ENCODE data around the gene RNF144B.

The RNF144B gene

DNA sequence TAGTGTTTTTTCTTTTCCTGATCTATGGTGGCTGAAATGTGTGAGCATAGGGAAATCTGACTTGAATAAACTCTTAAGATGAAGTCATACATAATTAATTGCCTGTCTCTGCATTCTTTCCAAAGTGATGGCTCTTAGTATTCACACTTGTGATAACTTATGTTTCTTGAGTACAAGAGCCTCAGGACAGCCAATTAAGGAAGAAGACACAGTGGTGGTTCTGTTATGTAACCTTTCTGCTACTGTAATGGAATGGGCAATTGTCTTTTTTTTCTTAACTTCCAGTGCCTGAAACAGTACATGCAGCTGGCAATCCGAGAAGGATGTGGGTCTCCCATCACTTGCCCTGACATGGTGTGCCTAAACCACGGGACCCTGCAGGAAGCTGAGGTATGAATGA, 40.1 kb downstream of the RNF144B start:
- Histone ChIP-seq H3K4me3 (ENCODE audit: low read depth, low read length) (no peak overlapping the region), H3K36me3 (replicated peaks) (no peaks in the 10 kb centered on the region), H3K27me3 (replicated peaks) (no peaks in the 10 kb centered on the region), H3K27ac (no peak overlapping the region)
- in situ Hi-C loops (cut with HindIII; ENCODE audit: low pct_ligation_motif_present, low sequenced_read_pairs) = no loop called here
- TF ChIP-seq, protein P1, sequence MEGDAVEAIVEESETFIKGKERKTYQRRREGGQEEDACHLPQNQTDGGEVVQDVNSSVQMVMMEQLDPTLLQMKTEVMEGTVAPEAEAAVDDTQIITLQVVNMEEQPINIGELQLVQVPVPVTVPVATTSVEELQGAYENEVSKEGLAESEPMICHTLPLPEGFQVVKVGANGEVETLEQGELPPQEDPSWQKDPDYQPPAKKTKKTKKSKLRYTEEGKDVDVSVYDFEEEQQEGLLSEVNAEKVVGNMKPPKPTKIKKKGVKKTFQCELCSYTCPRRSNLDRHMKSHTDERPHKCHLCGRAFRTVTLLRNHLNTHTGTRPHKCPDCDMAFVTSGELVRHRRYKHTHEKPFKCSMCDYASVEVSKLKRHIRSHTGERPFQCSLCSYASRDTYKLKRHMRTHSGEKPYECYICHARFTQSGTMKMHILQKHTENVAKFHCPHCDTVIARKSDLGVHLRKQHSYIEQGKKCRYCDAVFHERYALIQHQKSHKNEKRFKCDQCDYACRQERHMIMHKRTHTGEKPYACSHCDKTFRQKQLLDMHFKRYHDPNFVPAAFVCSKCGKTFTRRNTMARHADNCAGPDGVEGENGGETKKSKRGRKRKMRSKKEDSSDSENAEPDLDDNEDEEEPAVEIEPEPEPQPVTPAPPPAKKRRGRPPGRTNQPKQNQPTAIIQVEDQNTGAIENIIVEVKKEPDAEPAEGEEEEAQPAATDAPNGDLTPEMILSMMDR (IDR thresholded peaks at IDR 0.05; ENCODE audit: low read depth, low read length, missing control alignments) = no peak
- no peak for DNase-seq

DNA sequence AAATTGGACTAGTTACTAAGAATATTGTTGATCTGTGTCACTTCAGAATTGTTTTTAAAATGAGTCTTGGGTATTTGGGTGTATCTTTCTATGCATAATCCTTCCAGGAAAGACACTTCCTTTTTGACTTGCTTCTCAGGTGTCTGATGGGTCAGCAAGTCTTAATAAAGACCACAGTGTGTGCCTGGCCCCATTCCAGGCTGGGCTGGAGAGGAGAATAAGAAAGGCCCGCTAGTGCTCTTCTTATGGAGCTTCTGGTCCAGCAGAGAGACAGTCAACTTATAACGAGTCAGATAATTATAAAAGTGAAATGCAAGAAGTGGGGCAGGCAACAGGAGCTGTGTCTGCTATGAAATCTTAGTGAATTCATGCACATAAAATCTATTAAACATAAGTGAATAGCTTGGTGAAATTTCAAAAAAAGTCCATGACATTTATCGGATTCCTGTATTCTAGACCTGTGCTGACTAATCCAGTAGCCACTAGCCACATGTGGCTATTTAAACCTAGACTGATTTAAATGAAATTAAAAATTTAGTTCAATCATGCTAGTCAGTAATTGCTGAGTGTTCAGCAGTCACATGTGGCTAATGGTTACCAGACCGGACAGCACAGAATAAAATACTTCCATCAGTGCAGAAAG, 42.6 kb downstream of the RNF144B start:
- in situ Hi-C loops (cut with HindIII; ENCODE audit: low pct_ligation_motif_present, low sequenced_read_pairs) = no loop called here
- Histone ChIP-seq H3K4me3 (ENCODE audit: low read depth, low read length) (no peak overlapping the region), H3K36me3 (replicated peaks) (no peaks in the 10 kb centered on the region), H3K27me3 (replicated peaks) (no peaks in the 10 kb centered on the region), H3K27ac (no peak overlapping the region)
- no peak for DNase-seq
- TF ChIP-seq, protein P1 (IDR thresholded peaks at IDR 0.05; ENCODE audit: low read depth, low read length, missing control alignments) = no peak

DNA sequence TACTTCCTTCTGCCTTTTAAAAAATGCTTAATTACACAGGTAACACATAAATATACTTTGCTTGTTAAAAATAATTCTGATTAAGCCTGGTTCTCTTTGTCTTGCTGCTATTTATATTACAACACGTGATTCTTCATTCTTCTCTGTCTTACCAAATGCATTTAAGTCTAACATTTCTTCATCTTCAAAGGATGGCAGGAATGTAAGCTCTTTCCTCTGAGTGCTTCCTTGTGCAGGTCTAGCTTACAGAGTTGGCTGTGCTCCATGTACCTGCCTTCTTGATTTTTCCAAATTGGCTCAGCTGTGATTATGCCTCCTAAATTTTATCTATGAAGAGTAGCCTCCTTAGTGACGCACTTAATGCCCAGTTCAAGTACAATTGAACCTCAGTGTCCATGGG, 44.4 kb downstream of the RNF144B start:
- H3K27ac ChIP-seq = no peak overlapping the region
- in situ Hi-C loops (cut with HindIII; ENCODE audit: low pct_ligation_motif_present, low sequenced_read_pairs) = no loop called here
- H3K36me3 ChIP-seq (replicated peaks) = no peaks in the 10 kb centered on the region
- H3K4me3 ChIP-seq (ENCODE audit: low read depth, low read length) = no peak overlapping the region
- TF ChIP-seq, protein P1 (IDR thresholded peaks at IDR 0.05; ENCODE audit: low read depth, low read length, missing control alignments) = no peak
- H3K27me3 ChIP-seq (replicated peaks) = no peaks in the 10 kb centered on the region
- DNase-seq = no peak

DNA sequence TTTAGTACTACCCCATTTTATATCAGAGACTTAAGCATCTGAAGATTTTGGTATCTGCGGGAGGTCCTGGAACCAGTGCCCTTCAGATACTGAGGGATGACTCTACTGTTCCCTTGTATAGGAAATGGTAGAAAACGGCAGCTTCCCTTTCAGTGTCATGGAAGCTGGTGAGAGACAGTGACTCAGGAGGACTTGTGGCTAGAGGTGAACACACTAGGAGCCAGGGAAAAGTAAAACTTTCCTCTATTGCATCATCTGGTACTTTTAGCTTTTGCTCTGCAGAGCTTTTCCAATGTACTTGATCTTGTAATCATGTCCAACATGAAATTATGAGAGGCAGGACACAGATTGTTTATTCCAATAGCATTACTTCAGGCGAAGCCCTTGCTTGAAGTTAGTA, 45.0 kb downstream of the RNF144B start:
- Histone ChIP-seq H3K27ac (peak overlapping the region; percentile 51), H3K4me3 (ENCODE audit: low read depth, low read length) (no peak overlapping the region), H3K36me3 (replicated peaks) (no peaks in the 10 kb centered on the region), H3K27me3 (replicated peaks) (no peaks in the 10 kb centered on the region)
- in situ Hi-C loops (cut with HindIII; ENCODE audit: low pct_ligation_motif_present, low sequenced_read_pairs) = no loop called here
- peak; percentile 48 for DNase-seq
- TF ChIP-seq, protein P1 (IDR thresholded peaks at IDR 0.05; ENCODE audit: low read depth, low read length, missing control alignments) = no peak

DNA sequence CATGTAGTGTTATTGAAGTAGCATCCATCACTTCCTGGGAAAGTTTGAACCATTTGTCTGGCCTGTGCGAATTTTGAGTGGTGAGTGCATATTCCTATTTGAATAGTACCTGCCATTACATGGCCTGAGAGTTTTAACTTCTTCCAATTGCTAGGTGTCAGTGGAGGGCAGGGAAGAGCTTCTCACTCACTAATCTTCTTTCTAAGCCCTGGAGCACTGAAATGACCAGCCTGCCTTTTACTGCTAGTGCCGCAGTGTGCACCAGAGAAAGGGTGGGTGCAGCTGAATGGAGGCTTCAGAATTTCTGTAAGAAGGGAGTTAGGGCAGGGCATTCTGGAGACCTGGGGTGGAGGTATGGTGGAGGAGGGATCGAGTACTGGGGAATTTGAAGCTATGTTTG, 45.5 kb downstream of the RNF144B start:
- Histone ChIP-seq H3K27ac (peak overlapping the region; percentile 51), H3K4me3 (ENCODE audit: low read depth, low read length) (no peak overlapping the region), H3K27me3 (replicated peaks) (no peaks in the 10 kb centered on the region), H3K36me3 (replicated peaks) (no peaks in the 10 kb centered on the region)
- DNase-seq = no peak
- TF ChIP-seq, protein P1 (IDR thresholded peaks at IDR 0.05; ENCODE audit: low read depth, low read length, missing control alignments) = no peak
- in situ Hi-C loops (cut with HindIII; ENCODE audit: low pct_ligation_motif_present, low sequenced_read_pairs) = no loop called here

DNA sequence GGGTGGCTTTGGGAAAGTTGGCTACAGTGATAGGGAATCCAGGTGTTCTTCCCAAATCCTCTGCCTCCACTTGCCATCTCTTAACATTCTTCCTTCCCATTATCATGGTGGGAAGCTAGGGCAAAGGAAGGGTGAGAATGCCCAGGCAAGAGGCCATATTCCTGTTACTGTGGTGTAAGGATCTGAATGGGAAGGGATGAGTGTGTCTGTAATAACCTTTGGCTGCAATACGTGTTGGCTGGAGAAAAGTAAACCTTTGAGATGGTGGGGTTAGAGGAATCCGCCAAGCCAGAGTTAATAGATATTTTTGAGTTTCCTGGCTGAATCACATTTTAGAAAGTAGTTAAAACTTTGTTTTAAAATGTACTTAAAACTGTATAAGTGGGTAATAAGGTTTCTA, 45.9 kb downstream of the RNF144B start:
- no peaks in the 10 kb centered on the region for H3K36me3 ChIP-seq (replicated peaks)
- no peak overlapping the region for H3K27ac ChIP-seq
- in situ Hi-C loops (cut with HindIII; ENCODE audit: low pct_ligation_motif_present, low sequenced_read_pairs) = no loop called here
- DNase-seq = no peak
- TF ChIP-seq, protein P1 (IDR thresholded peaks at IDR 0.05; ENCODE audit: low read depth, low read length, missing control alignments) = no peak
- no peak overlapping the region for H3K4me3 ChIP-seq (ENCODE audit: low read depth, low read length)
- no peaks in the 10 kb centered on the region for H3K27me3 ChIP-seq (replicated peaks)
